H1 (cell line): ENCODE results near the gene FBXO21. TPM values are rescaled to one million over a fixed set of nuclear protein-coding genes. Genes with fewer than 3 reads are reported as not detected.

Experiments
- CEBPB ChIP-seq: IDR thresholded peaks from 2 replicates; pipeline ENCODE4 v1.6.1; 2012; ENCODE audit warnings: low read depth, low read length
- CHD1 ChIP-seq: IDR thresholded peaks from 2 replicates; pipeline ENCODE4 v1.6.1; 2012; ENCODE audit warnings: low read depth, low read length, improper control_type of control experiment
- CHD7 ChIP-seq: fragments of 300-600 bp; sonication (generic); IDR thresholded peaks from 2 replicates; pipeline ENCODE4 v1.7.1; 2012; ENCODE audit warnings: low read length, moderate library complexity, mild to moderate bottlenecking, inconsistent platforms; ENCODE audit not compliant: insufficient replicate concordance
- JUN ChIP-seq: IDR thresholded peaks from 2 replicates; pipeline ENCODE4 v1.6.1; 2011; ENCODE audit warnings: low read depth, mild to moderate bottlenecking, improper control_type of control experiment, low read length
- JUND ChIP-seq: IDR thresholded peaks from 2 replicates; pipeline ENCODE4 v1.6.1; 2011; ENCODE audit warnings: mild to moderate bottlenecking, improper control_type of control experiment, low read length
- POLR2AphosphoS5 ChIP-seq: IDR thresholded peaks from 2 replicates; pipeline ENCODE4 v1.6.1; 2011; ENCODE audit warnings: low read depth, low read length
- RBBP5 ChIP-seq: IDR thresholded peaks from 2 replicates; pipeline ENCODE4 v1.7.1; 2012; ENCODE audit warnings: low read depth, mild to moderate bottlenecking, inconsistent platforms, low read length, moderate library complexity, borderline replicate concordance
- SRF ChIP-seq: IDR thresholded peaks from 2 replicates; pipeline ENCODE4 v1.6.1; 2011; ENCODE audit warnings: mild to moderate bottlenecking, low read depth, low read length, moderate library complexity
- YY1 ChIP-seq: IDR thresholded peaks from 2 replicates; pipeline ENCODE4 v1.6.1; 2011; ENCODE audit warnings: low read depth, mild to moderate bottlenecking, low read length
- polyA plus RNA-seq, 7 experiments: library from polyadenylated mRNA; depleted of rRNA in 3 of 7; stranded (reverse) in 5 of 7; unstranded in 2 of 7; fragments of >200 nt in 5 of 7; fragments of 200-250 nt in 2 of 7; gene quantifications; 1 replicate in 5 of 7; 2 replicates in 1 of 7; 4 replicates in 1 of 7; pipeline versions ENCODE4 v1.2.1 to v1.2.3, GENCODE V29; 2011 to 2013; ENCODE audit warnings: missing spikeins in 2 of 7, mixed read lengths in 2 of 7
- total RNA-seq: library from RNA; stranded (reverse); fragmentation: NEBNext Ultra II Directional; extraction: Animal tissue kit (Norgen Biotek cat#: 25700); gene quantifications from 2 replicates; pipeline ENCODE4 v1.2.1, GENCODE V29; 2021

The FBXO21 gene
- total and polyA plus RNA-seq, 2 of the 8 experiments (the other 6 are each of a cell fraction or from before 2014, with no cell fraction given), result 57.0 to 80.6 TPM

GRCh38 chr12:117152793-117153775 lies 37.2 kb downstream of the FBXO21 start (continued):
- TF ChIP-seq CHD7 (no peak), YY1 (no peak), JUND (no peak), POLR2AphosphoS5 (no peak), CEBPB (no peak), JUN (no peak), SRF (no peak), RBBP5 (no peak), CHD1 (no peak)
